ENCODE results near the gene GDPD4.

GRCh38 chr11:77233011-77233410 lies 68.5 kb downstream of the GDPD4 start:
- no peak for TF ChIP-seq CTCF (conservative IDR thresholded peaks at IDR 0.05; ENCODE audit: low read length)
- TF ChIP-seq EZH2phosphoT487 (IDR thresholded peaks at IDR 0.05; ENCODE audit: borderline replicate concordance), result no peak
